AG04449 (cell line): ENCODE data around the gene ALDH1A2.

Experiments
- CTCF ChIA-PET: fragments of 350-600 bp; formaldehyde crosslinking; extraction: SDS; loops from one replicate; lab custom pipeline; 2021; ENCODE audit warnings: antibody characterized with exemption; lab: Yijun Ruan, JAX
- POLR2A ChIA-PET: fragments of 400-600, 350-600 bp; formaldehyde crosslinking; extraction: SDS; loops from one replicate; lab custom pipeline; 2020; ENCODE audit warnings: antibody characterized with exemption, inconsistent platforms; lab: Yijun Ruan, JAX
- DNase-seq: peaks from one replicate; pipeline ENCODE4 v3.0.0-alpha.2; 2010; ENCODE audit warnings: low read depth, low spot score
- H3K4me3 ChIP-seq: 2 replicates; pipeline ENCODE4 v1.5.1; 2011; ENCODE audit warnings: low read depth, mild to moderate bottlenecking, control low read depth, low read length
- CTCF ChIP-seq: IDR thresholded peaks from one replicate; pipeline ENCODE4 v1.5.1; 2011; ENCODE audit warnings: mild to moderate bottlenecking, moderate library complexity, low read length, control low read depth, inconsistent platforms; ENCODE audit not compliant: insufficient read depth; ENCODE audit errors: missing control alignments

The ALDH1A2 gene

GRCh38 chr15:58058729-58059128, 6.8 kb downstream of the ALDH1A2 start:
- H3K4me3 ChIP-seq: no peak overlapping the region
- no peak for DNase-seq
- ChIA-PET CTCF (interaction anchor here (0.8 to 3.5 kb wide), 4 partner anchors 10 to 309 kb away, joined by 3 to 36 read pairs (median 3); no protein-coding TSS in a partner anchor), POLR2A (interaction anchor here (0.6 kb wide), 1 partner anchor 48 kb away, joined by 3 read pairs; no protein-coding TSS in a partner anchor)
- TF ChIP-seq CTCF: no peak

GRCh38 chr15:58058073-58058472, 7.4 kb downstream of the ALDH1A2 start:
- CTCF ChIA-PET: interaction anchor here (1.6 to 3.5 kb wide), 2 partner anchors 11 to 15 kb away, joined by 6 to 36 read pairs; no protein-coding TSS in a partner anchor
- POLR2A ChIA-PET: interaction anchor here (0.6 kb wide), 1 partner anchor 47 kb away, joined by 3 read pairs; no protein-coding TSS in a partner anchor
- no peak for TF ChIP-seq CTCF
- no peak for DNase-seq
- no peak overlapping the region for H3K4me3 ChIP-seq

- no peak for DNase-seq
- ChIA-PET CTCF (interaction anchor here (1.6 to 3.5 kb wide), 2 partner anchors 11 to 15 kb away, joined by 6 to 36 read pairs; no protein-coding TSS in a partner anchor), POLR2A (no interaction called here)
- no peak overlapping the region for H3K4me3 ChIP-seq
- TF ChIP-seq CTCF: no peak
Observed at GRCh38 chr15:58057559-58057958, 8.0 kb downstream of the ALDH1A2 start.

GRCh38 chr15:58056015-58056414, 9.5 kb downstream of the ALDH1A2 start:
- no peak for DNase-seq
- ChIA-PET CTCF (interaction anchor here (1.3 to 1.7 kb wide), 2 partner anchors 10 to 15 kb away, joined by 8 to 9 read pairs; partner anchors contain the start of gene ALDH1A2), POLR2A (no interaction called here)
- TF ChIP-seq CTCF: no peak
- no peak overlapping the region for H3K4me3 ChIP-seq

GRCh38 chr15:58053315-58054153, 12.0 kb downstream of the ALDH1A2 start:
- CTCF ChIA-PET: interaction anchor here (1.0 to 1.3 kb wide), 2 partner anchors 12 to 14 kb away, joined by 3 to 4 read pairs; partner anchors contain the start of gene ALDH1A2
- H3K4me3 ChIP-seq: no peak overlapping the region
- no peak for TF ChIP-seq CTCF
- POLR2A ChIA-PET: no interaction called here
- DNase-seq: no peak

GRCh38 chr15:58052334-58052733, 13.2 kb downstream of the ALDH1A2 start:
- no peak for DNase-seq
- ChIA-PET POLR2A (no interaction called here), CTCF (interaction anchor here (1.3 to 1.6 kb wide), 2 partner anchors 15 to 18 kb away, joined by 3 to 5 read pairs; no protein-coding TSS in a partner anchor)
- no peak for TF ChIP-seq CTCF
- H3K4me3 ChIP-seq: no peak overlapping the region
